Chondrocyte (in vitro differentiated cells): ENCODE data around the gene ARMC10. TPM values are rescaled to one million over a fixed set of nuclear protein-coding genes. Genes with fewer than 3 reads are reported as not detected.

ENCODE experiments used
- DNase-seq: peaks from one replicate; pipeline ENCODE4 v3.0.0; 2021; ENCODE audit warnings: mixed read lengths, low spot score
- H3K27ac Mint-ChIP-seq: one replicate; pipeline ENCODE4 v1.8.0; 2021; ENCODE audit warnings: mild to moderate bottlenecking, moderate library complexity, mixed read lengths; ENCODE audit not compliant: unreplicated experiment
- H3K27me3 Mint-ChIP-seq: 2 replicates; pipeline ENCODE4 v1.8.0; 2021; ENCODE audit warnings: low read depth, mixed read lengths
- H3K36me3 Mint-ChIP-seq: 2 replicates; pipeline ENCODE4 v1.8.0; 2021; ENCODE audit warnings: low read depth, mixed read lengths
- H3K4me1 Mint-ChIP-seq: 2 replicates; pipeline ENCODE4 v1.8.0; 2021; ENCODE audit warnings: low read depth, mild to moderate bottlenecking, mixed read lengths
- H3K4me3 Mint-ChIP-seq: one replicate; pipeline ENCODE4 v1.8.0; 2021; ENCODE audit warnings: mild to moderate bottlenecking, moderate library complexity, mixed read lengths; ENCODE audit not compliant: unreplicated experiment
- H3K9me3 Mint-ChIP-seq: 2 replicates; pipeline ENCODE4 v1.8.0; 2021; ENCODE audit warnings: low read depth, mixed read lengths
- CTCF ChIP-seq: fragments of 200-600 bp; sonication (generic); IDR thresholded peaks from 2 replicates; pipeline ENCODE4 v1.5.0; 2021; ENCODE audit warnings: antibody characterized with exemption, mild to moderate bottlenecking, moderate library complexity
- total RNA-seq: library from RNA; stranded (reverse); gene quantifications from 3 replicates; pipeline ENCODE4 v1.2.1, GENCODE V29; 2021

ARMC10 gene
- total RNA-seq, 1 donor from 2014 or later, result 22.6 TPM

- peaks cover 20% of the 10 kb centered on the region for H3K4me1 Mint-ChIP-seq
- no peak overlapping the region for H3K27ac Mint-ChIP-seq
- H3K9me3 Mint-ChIP-seq, result no peaks in the 10 kb centered on the region
- no peak for TF ChIP-seq CTCF
- H3K27me3 Mint-ChIP-seq, result no peaks in the 10 kb centered on the region
- H3K4me3 Mint-ChIP-seq, result no peak overlapping the region
- no peak for DNase-seq
- H3K36me3 Mint-ChIP-seq, result peaks cover 9% of the 10 kb centered on the region
Measured at GRCh38 chr7:103127006-103127405, 52.1 kb downstream of the ARMC10 start.

GRCh38 chr7:103129702-103130549, 55.0 kb downstream of the ARMC10 start:
- DNase-seq, result no peak
- peaks cover 5% of the 10 kb centered on the region for H3K36me3 Mint-ChIP-seq
- TF ChIP-seq CTCF, result no peak
- no peaks in the 10 kb centered on the region for H3K27me3 Mint-ChIP-seq
- peak overlapping the region; percentile 28 for H3K27ac Mint-ChIP-seq
- no peaks in the 10 kb centered on the region for H3K9me3 Mint-ChIP-seq
- peak overlapping the region; percentile 0 for H3K4me3 Mint-ChIP-seq
- peaks cover 23% of the 10 kb centered on the region for H3K4me1 Mint-ChIP-seq

GRCh38 chr7:103130901-103131624, 56.1 kb downstream of the ARMC10 start:
- H3K4me3 Mint-ChIP-seq, result no peak overlapping the region
- H3K36me3 Mint-ChIP-seq, result peaks cover 5% of the 10 kb centered on the region
- peaks cover 29% of the 10 kb centered on the region for H3K4me1 Mint-ChIP-seq
- no peaks in the 10 kb centered on the region for H3K9me3 Mint-ChIP-seq
- no peaks in the 10 kb centered on the region for H3K27me3 Mint-ChIP-seq
- no peak for DNase-seq
- TF ChIP-seq CTCF, result no peak
- H3K27ac Mint-ChIP-seq, result no peak overlapping the region

GRCh38 chr7:103132995-103133688, 58.2 kb downstream of the ARMC10 start:
- H3K27ac Mint-ChIP-seq, result no peak overlapping the region
- H3K9me3 Mint-ChIP-seq, result no peaks in the 10 kb centered on the region
- DNase-seq, result no peak
- no peak for TF ChIP-seq CTCF
- no peak overlapping the region for H3K4me3 Mint-ChIP-seq
- H3K4me1 Mint-ChIP-seq, result peaks cover 29% of the 10 kb centered on the region
- peaks cover under 1% of the 10 kb centered on the region for H3K36me3 Mint-ChIP-seq
- H3K27me3 Mint-ChIP-seq, result no peaks in the 10 kb centered on the region
